NK-92 (cell line): Measurements from ENCODE around the gene ARHGAP25.
"Not testable (repeated sequence)": the region's sequence is repeated elsewhere in the genome, so short reads cannot be mapped to it uniquely, and the experiment has no call there.

ENCODE experiments used
- DNase-seq: peaks from one replicate; lab custom pipeline; 2025; ENCODE audit not compliant: unreplicated experiment; lab: John Stamatoyannopoulos, UW

Gene ARHGAP25

GRCh38 chr2:68791914-68792313, 57.3 kb downstream of the ARHGAP25 start:
- no peak for DNase-seq

- DNase-seq = no peak
Observed at GRCh38 chr2:68792751-68793150, 58.1 kb downstream of the ARHGAP25 start.

GRCh38 chr2:68796295-68796905, 61.8 kb downstream of the ARHGAP25 start:
- DNase-seq = no peak

- no peak for DNase-seq
Observed at GRCh38 chr2:68798569-68798968, 64.0 kb downstream of the ARHGAP25 start.

GRCh38 chr2:68799140-68800026, 64.8 kb downstream of the ARHGAP25 start:
- DNase-seq = no peak

GRCh38 chr2:68800027-68800401, 65.4 kb downstream of the ARHGAP25 start:
- no peak for DNase-seq

- DNase-seq = no peak
Observed at GRCh38 chr2:68800517-68800916, 65.9 kb downstream of the ARHGAP25 start.

- not testable (repeated sequence) for DNase-seq
Observed at GRCh38 chr2:68802161-68802560, 67.5 kb downstream of the ARHGAP25 start.

- DNase-seq = no peak
Observed at GRCh38 chr2:68805025-68805424, 70.4 kb downstream of the ARHGAP25 start.

GRCh38 chr2:68806511-68807109, 72.0 kb downstream of the ARHGAP25 start:
- DNase-seq = no peak

GRCh38 chr2:68807821-68808266, 73.2 kb downstream of the ARHGAP25 start:
- DNase-seq = no peak

GRCh38 chr2:68809324-68810240, 75.0 kb downstream of the ARHGAP25 start:
- DNase-seq = no peak

- DNase-seq = no peak
Observed at GRCh38 chr2:68811364-68811763, 76.8 kb downstream of the ARHGAP25 start.

- DNase-seq = no peak
Observed at GRCh38 chr2:68812251-68812650, 77.6 kb downstream of the ARHGAP25 start.

- no peak for DNase-seq
Observed at GRCh38 chr2:68813596-68813995, 79.0 kb downstream of the ARHGAP25 start.

- DNase-seq = no peak
Observed at GRCh38 chr2:68817306-68817705, 82.7 kb downstream of the ARHGAP25 start.

GRCh38 chr2:68819556-68819955, 84.9 kb downstream of the ARHGAP25 start:
- DNase-seq = no peak

GRCh38 chr2:68822207-68822872, 87.7 kb downstream of the ARHGAP25 start:
- DNase-seq = no peak

- no peak for DNase-seq
Observed at GRCh38 chr2:68824831-68825230, 90.2 kb downstream of the ARHGAP25 start.

GRCh38 chr2:68825866-68826265, 91.3 kb downstream of the ARHGAP25 start:
- DNase-seq = no peak
